HepG2 (cell line): ENCODE results near the gene CPPED1. TPM values are rescaled to one million over a fixed set of nuclear protein-coding genes. Genes with fewer than 3 reads are reported as not detected.

Source experiments
- ATAC-seq: fragments of 200-7000 bp; cut with Tn5 transposase; 3 replicates; pipeline ENCODE4 v1.9.1; 2020; ENCODE audit warnings: mild to moderate bottlenecking, moderate library complexity
- BruUV-seq: library from RNA; stranded (reverse); fragments of 400-500 nt; replicated peaks from 2 replicates; lab custom pipeline; 2021; lab: Mats Ljungman, UMichigan
- CTCF ChIA-PET: fragments of 300-600 bp; formaldehyde crosslinking; extraction: SDS; loops from one replicate; lab custom pipeline; 2021; ENCODE audit warnings: low total read pairs, inconsistent platforms, low intra/inter-chr PET ratio; lab: Yijun Ruan, JAX
- POLR2A ChIA-PET: fragments of 350-600 bp; sonication (Branson Sonifier 250); formaldehyde crosslinking; loops from one replicate; lab custom pipeline; 2020; ENCODE audit warnings: antibody characterized with exemption, inconsistent platforms; lab: Yijun Ruan, JAX
- DNase-seq: peaks from one replicate; pipeline ENCODE4 v3.0.0-alpha.2; 2015; ENCODE audit warnings: low spot score
- FAIRE-seq: peaks from 3 replicates; lab custom pipeline; 2011; peaks lifted over from hg19 to GRCh38; lab: Jason Lieb, UNC
- H2AFZ ChIP-seq: one replicate; pipeline ENCODE4 v1.6.1; 2011; ENCODE audit warnings: low read length, inconsistent platforms
- H3K27ac ChIP-seq: fragments of 300-600 bp; 3 replicates; pipeline ENCODE4 v1.8.0; 2011; ENCODE audit warnings: mixed run types, mild to moderate bottlenecking, mixed read lengths, low read length, inconsistent platforms; ENCODE audit not compliant: insufficient read depth; ENCODE audit errors: extremely low read length
- H3K27me3 ChIP-seq, 2 experiments: fragments of 200-600 bp in 1 of 2; 2 replicates in 1 of 2; 3 replicates in 1 of 2; pipeline versions ENCODE4 v1.6.0 to v1.8.0; 2011; ENCODE audit warnings: low read length in 2 of 2, mild to moderate bottlenecking in 2 of 2, moderate library complexity in 2 of 2, inconsistent platforms in 1 of 2; ENCODE audit not compliant: insufficient read depth in 2 of 2, control insufficient read depth in 1 of 2
- H3K36me3 ChIP-seq, 2 experiments: fragments of 200-600 bp in 1 of 2; replicated peaks in 1 of 2; 2 replicates in 1 of 2; 3 replicates in 1 of 2; pipeline versions ENCODE4 v1.5.1 to v1.8.0; 2011; ENCODE audit warnings: low read length in 2 of 2, inconsistent platforms in 1 of 2; ENCODE audit not compliant: insufficient read depth in 2 of 2, control insufficient read depth in 1 of 2
- H3K4me1 ChIP-seq: 2 replicates; pipeline ENCODE4 v1.5.1; 2012; ENCODE audit warnings: low read length, inconsistent platforms; ENCODE audit not compliant: insufficient read depth
- H3K4me2 ChIP-seq: 2 replicates; pipeline ENCODE4 v1.6.0; 2011; ENCODE audit warnings: low read depth, low read length, inconsistent platforms
- H3K4me3 ChIP-seq, 3 experiments: fragments of 200-600 bp in 1 of 3; sonication (generic), shearing (Covaris generic) in 1 of 3; replicated peaks in 1 of 3; 2 replicates each; pipeline ENCODE4 v1.5.1; 2011 to 2016; ENCODE audit warnings: low read length in 3 of 3, inconsistent platforms in 2 of 3, low read depth in 2 of 3, mild to moderate bottlenecking in 2 of 3, control low read depth in 1 of 3, mixed read lengths in 1 of 3; ENCODE audit not compliant: insufficient read depth in 1 of 3
- H3K79me2 ChIP-seq: one replicate; pipeline ENCODE4 v1.6.1; 2011; ENCODE audit warnings: low read length, inconsistent platforms; ENCODE audit not compliant: insufficient read depth
- H3K9ac ChIP-seq: 2 replicates; pipeline ENCODE4 v1.6.0; 2011; ENCODE audit warnings: mild to moderate bottlenecking, low read depth, low read length, inconsistent platforms; ENCODE audit not compliant: insufficient read depth
- H3K9me3 ChIP-seq: 2 replicates; pipeline ENCODE4 v1.5.1; 2012; ENCODE audit warnings: mild to moderate bottlenecking, low read length
- H4K20me1 ChIP-seq: 2 replicates; pipeline ENCODE4 v1.6.0; 2011; ENCODE audit warnings: inconsistent platforms, mild to moderate bottlenecking, low read length, moderate library complexity; ENCODE audit not compliant: insufficient read depth
- ARHGAP35 ChIP-seq: sonication (generic); formaldehyde crosslinking; IDR thresholded peaks from 2 replicates; pipeline ENCODE4 v1.9.0; 2022; ENCODE audit warnings: mild to moderate bottlenecking, inconsistent platforms, moderate library complexity, missing genetic modification reagents, borderline replicate concordance
- HHEX ChIP-seq: IDR thresholded peaks from 2 replicates; pipeline ENCODE4 v1.6.1; 2016; ENCODE audit warnings: control low read depth
- LCORL ChIP-seq, 2 experiments: fragments of 450-650 bp in 1 of 2; sonication (generic) in 1 of 2; formaldehyde crosslinking in 1 of 2; IDR thresholded peaks; 2 replicates each; pipeline versions ENCODE4 v1.5.0 to v1.6.1; 2017 to 2020; ENCODE audit warnings: antibody characterized with exemption in 1 of 2, missing genetic modification reagents in 1 of 2
- NBN ChIP-seq: fragments of 450-650 bp; conservative IDR thresholded peaks from 2 replicates; pipeline ENCODE4 v1.6.1; 2017
- TBL1XR1 ChIP-seq: fragments of 150-350 bp; IDR thresholded peaks from 2 replicates; pipeline ENCODE4 v1.6.1; 2014; ENCODE audit warnings: borderline replicate concordance, low read length; ENCODE audit not compliant: partially characterized antibody
- ZFP41 ChIP-seq: sonication (generic); formaldehyde crosslinking; IDR thresholded peaks from 2 replicates; pipeline ENCODE4 v1.4.0; 2020; ENCODE audit warnings: mild to moderate bottlenecking, missing genetic modification reagents, borderline replicate concordance
- ZNF317 ChIP-seq: sonication (generic); formaldehyde crosslinking; IDR thresholded peaks from 2 replicates; pipeline ENCODE4 v1.5.0; 2020; ENCODE audit warnings: mild to moderate bottlenecking, missing genetic modification reagents
- ZNF549 ChIP-seq: sonication (generic); formaldehyde crosslinking; IDR thresholded peaks from 2 replicates; pipeline ENCODE4 v1.5.0; 2020; ENCODE audit warnings: missing genetic modification reagents
- ZNF891 ChIP-seq: sonication (generic); formaldehyde crosslinking; IDR thresholded peaks from 2 replicates; pipeline ENCODE4 v1.5.0; 2020; ENCODE audit warnings: mild to moderate bottlenecking, missing genetic modification reagents
- WGBS: methylation state at CpG from one replicate; pipeline ENCODE4 v1.1.6; 2017; ENCODE audit warnings: low lambda C conversion rate; 5-methylcytosine and 5-hydroxymethylcytosine counted together
- in situ Hi-C: cut with HindIII; loops from 2 replicates; pipeline ENCODE4 v1.10.0; 2017; ENCODE audit warnings: low pct_unique_long_range_greater_than_20kb; ENCODE audit not compliant: extremely low pct_ligation_motif_present
- intact Hi-C: fragments of 100-400 bp; cut with micrococcal nuclease; formaldehyde crosslinking; loops from one replicate; pipeline ENCODE4 v1.10.0; 2022; ENCODE audit not compliant: unreplicated experiment
- polyA plus RNA-seq, 8 experiments: library from polyadenylated mRNA; depleted of rRNA in 3 of 8; stranded (reverse) in 7 of 8; unstranded in 1 of 8; fragments of >200 nt; fragmentation: Illumina TruSeq in 4 of 8; extraction: Trizol in 4 of 8; gene quantifications; 2 replicates each; pipeline versions ENCODE4 v1.2.1 to v1.2.3, GENCODE V29; 2011 to 2016; ENCODE audit warnings: low read depth in 4 of 8, missing spikeins in 1 of 8, mixed read lengths in 1 of 8; ENCODE audit not compliant: insufficient read depth in 1 of 8
- total RNA-seq, 5 experiments: library from RNA; depleted of rRNA; stranded (reverse); fragments of >200 nt; fragmentation: Illumina TruSeq; extraction: Trizol; gene quantifications; 2 replicates each; pipeline ENCODE4 v1.2.3, GENCODE V29; 2016; ENCODE audit warnings: low read depth in 1 of 5
- TF ChIP-seq, protein P1 (sequence below): sonication (generic); formaldehyde crosslinking; IDR thresholded peaks from 2 replicates; pipeline ENCODE4 v1.5.0; 2020; ENCODE audit warnings: mild to moderate bottlenecking, missing genetic modification reagents
- TF ChIP-seq, protein P2 (sequence below): sonication (generic); formaldehyde crosslinking; IDR thresholded peaks from 2 replicates; pipeline ENCODE4 v1.9.0; 2021; ENCODE audit warnings: missing genetic modification reagents, mild to moderate bottlenecking, borderline replicate concordance

Gene CPPED1
- total and polyA plus RNA-seq, 2 of the 13 experiments (the other 11 are each of a cell fraction or from before 2014, with no cell fraction given): 66.6 to 71.3 TPM

DNA sequence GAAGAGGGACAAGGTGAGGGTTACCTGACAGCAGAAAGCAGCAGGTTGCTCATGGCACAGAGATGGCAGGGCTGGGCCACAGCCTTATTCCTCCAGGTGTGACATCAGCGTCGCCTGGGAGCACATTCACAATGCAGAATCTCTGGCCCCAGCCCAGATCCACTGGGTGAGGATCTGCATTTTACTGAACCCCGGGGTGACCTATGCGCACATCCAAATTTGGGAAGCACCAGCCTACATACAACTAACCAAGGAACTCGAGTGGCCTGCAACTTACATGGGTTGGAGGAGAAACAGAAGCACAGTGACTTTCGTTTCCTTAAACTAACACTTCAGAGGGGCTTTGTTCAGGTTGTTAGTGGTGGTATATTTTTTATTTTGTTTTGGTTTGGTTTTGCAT lies 17.6 kb downstream of the CPPED1 start:
- ATAC-seq (no peak), DNase-seq (no peak), FAIRE-seq (no peak)
- Histone ChIP-seq H3K27ac (no peak overlapping the region), H3K4me3 (no peak overlapping the region), H2AFZ (no peak overlapping the region), H3K9ac (no peak overlapping the region), H3K9me3 (peaks cover 19% of the 10 kb centered on the region), H3K36me3 (peaks cover 17 to 67% of the 10 kb centered on the region in 2 experiments), H3K4me1 (no peaks in the 10 kb centered on the region), H4K20me1 (peaks cover 14% of the 10 kb centered on the region), H3K4me2 (no peak overlapping the region), H3K27me3 (no peaks in the 10 kb centered on the region), H3K79me2 (peaks cover 78% of the 10 kb centered on the region)
- POLR2A ChIA-PET: no interaction called here
- CTCF ChIA-PET: no interaction called here
- intact Hi-C loops (no loop called here), in situ Hi-C loops (no loop called here)
- no peak for TF ChIP-seq TBL1XR1
- TF ChIP-seq, protein P1, sequence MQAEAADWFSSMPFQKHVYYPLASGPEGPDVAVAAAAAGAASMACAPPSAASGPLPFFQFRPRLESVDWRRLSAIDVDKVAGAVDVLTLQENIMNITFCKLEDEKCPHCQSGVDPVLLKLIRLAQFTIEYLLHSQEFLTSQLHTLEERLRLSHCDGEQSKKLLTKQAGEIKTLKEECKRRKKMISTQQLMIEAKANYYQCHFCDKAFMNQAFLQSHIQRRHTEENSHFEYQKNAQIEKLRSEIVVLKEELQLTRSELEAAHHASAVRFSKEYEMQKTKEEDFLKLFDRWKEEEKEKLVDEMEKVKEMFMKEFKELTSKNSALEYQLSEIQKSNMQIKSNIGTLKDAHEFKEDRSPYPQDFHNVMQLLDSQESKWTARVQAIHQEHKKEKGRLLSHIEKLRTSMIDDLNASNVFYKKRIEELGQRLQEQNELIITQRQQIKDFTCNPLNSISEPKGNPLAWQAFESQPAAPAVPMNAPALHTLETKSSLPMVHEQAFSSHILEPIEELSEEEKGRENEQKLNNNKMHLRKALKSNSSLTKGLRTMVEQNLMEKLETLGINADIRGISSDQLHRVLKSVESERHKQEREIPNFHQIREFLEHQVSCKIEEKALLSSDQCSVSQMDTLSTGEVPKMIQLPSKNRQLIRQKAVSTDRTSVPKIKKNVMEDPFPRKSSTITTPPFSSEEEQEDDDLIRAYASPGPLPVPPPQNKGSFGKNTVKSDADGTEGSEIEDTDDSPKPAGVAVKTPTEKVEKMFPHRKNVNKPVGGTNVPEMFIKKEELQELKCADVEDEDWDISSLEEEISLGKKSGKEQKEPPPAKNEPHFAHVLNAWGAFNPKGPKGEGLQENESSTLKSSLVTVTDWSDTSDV (CRISPR knock-in tag): no peak
- TF ChIP-seq ARHGAP35: no peak
- no peak for TF ChIP-seq ZNF891 (CRISPR knock-in tag)
- no peak for TF ChIP-seq ZNF317 (CRISPR knock-in tag)
- no peak for TF ChIP-seq HHEX
- no peak for TF ChIP-seq NBN
- TF ChIP-seq LCORL (IDR thresholded peaks at IDR 0.05): no peak
- no peak for TF ChIP-seq LCORL (CRISPR knock-in tag; IDR thresholded peaks at IDR 0.05)
- TF ChIP-seq, protein P2, sequence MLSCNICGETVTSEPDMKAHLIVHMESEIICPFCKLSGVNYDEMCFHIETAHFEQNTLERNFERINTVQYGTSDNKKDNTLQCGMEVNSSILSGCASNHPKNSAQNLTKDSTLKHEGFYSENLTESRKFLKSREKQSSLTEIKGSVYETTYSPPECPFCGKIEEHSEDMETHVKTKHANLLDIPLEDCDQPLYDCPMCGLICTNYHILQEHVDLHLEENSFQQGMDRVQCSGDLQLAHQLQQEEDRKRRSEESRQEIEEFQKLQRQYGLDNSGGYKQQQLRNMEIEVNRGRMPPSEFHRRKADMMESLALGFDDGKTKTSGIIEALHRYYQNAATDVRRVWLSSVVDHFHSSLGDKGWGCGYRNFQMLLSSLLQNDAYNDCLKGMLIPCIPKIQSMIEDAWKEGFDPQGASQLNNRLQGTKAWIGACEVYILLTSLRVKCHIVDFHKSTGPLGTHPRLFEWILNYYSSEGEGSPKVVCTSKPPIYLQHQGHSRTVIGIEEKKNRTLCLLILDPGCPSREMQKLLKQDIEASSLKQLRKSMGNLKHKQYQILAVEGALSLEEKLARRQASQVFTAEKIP (CRISPR knock-in tag): no peak
- TF ChIP-seq ZNF549 (CRISPR knock-in tag): no peak
- no peak for TF ChIP-seq ZFP41 (CRISPR knock-in tag)
- BruUV-seq: no TSS peak
- 96% methylated on average over 6 of the region's 6 CpGs for WGBS
